Kidney epithelial cell (primary cell): ENCODE data around the gene LRP2. TPM values are rescaled to one million over a fixed set of nuclear protein-coding genes. Genes with fewer than 3 reads are reported as not detected.
"Not testable (repeated sequence)": the region's sequence is repeated elsewhere in the genome, so short reads cannot be mapped to it uniquely, and the experiment has no call there.

ENCODE experiments used
- DNase-seq: peaks from one replicate; pipeline ENCODE4 v3.0.0-alpha.2; 2010; ENCODE audit warnings: low read depth
- H3K27me3 ChIP-seq: 2 replicates; pipeline ENCODE4 v1.6.0; 2011; ENCODE audit warnings: low read length; ENCODE audit not compliant: control insufficient read depth, insufficient read depth
- H3K36me3 ChIP-seq: 2 replicates; pipeline ENCODE4 v1.5.1; 2011; ENCODE audit warnings: low read length; ENCODE audit not compliant: control insufficient read depth, insufficient read depth
- H3K4me3 ChIP-seq: 2 replicates; pipeline ENCODE4 v1.5.1; 2011; ENCODE audit warnings: low read depth, mild to moderate bottlenecking, control low read depth, low read length
- CTCF ChIP-seq: IDR thresholded peaks from 2 replicates; pipeline ENCODE4 v1.5.1; 2011; ENCODE audit warnings: mild to moderate bottlenecking, moderate library complexity, low read length, control low read depth, inconsistent platforms; ENCODE audit not compliant: insufficient read depth, poor library complexity, severe bottlenecking
- total RNA-seq: library from RNA; depleted of rRNA; stranded (reverse); fragments of >200 nt; gene quantifications from 2 replicates; pipeline ENCODE4 v1.2.3, GENCODE V29; 2015

The LRP2 gene
- total RNA-seq, 1 donor from 2014 or later, result 1.4 TPM

- no peak for TF ChIP-seq CTCF
- H3K4me3 ChIP-seq, result no peak overlapping the region
Observed at GRCh38 chr2:169139145-169139544, 223.2 kb downstream of the LRP2 start.

DNA sequence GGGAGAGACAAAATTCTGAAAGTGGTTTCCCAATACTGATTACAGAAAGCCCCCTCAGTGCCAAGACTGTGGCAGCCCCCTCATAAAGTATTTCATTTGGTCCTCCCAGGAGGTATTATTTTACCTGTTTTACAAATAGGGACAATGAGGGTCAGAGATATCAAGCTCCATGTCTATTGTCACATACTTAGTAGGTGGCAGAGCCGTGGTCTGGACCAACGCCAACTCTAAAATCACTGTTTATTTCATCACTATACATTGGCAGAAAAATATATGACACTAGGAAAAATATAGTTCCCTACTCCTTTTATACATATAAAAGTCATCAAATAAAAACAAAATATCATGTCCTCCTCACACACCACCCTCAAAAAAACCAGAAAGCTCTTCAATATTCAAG, 224.4 kb downstream of the LRP2 start:
- no peak for DNase-seq
- TF ChIP-seq CTCF, result no peak
- no peak overlapping the region for H3K4me3 ChIP-seq
- no peaks in the 10 kb centered on the region for H3K27me3 ChIP-seq
- no peaks in the 10 kb centered on the region for H3K36me3 ChIP-seq

More at GRCh38 chr2:169139145-169139544, 223.2 kb downstream of the LRP2 start:
- Histone ChIP-seq H3K36me3 (no peaks in the 10 kb centered on the region), H3K27me3 (no peaks in the 10 kb centered on the region)
- DNase-seq, result no peak

- TF ChIP-seq CTCF, result no peak
- Histone ChIP-seq H3K27me3 (no peaks in the 10 kb centered on the region), H3K4me3 (no peak overlapping the region), H3K36me3 (no peaks in the 10 kb centered on the region)
- DNase-seq, result no peak
Observed at GRCh38 chr2:169136885-169137534, 225.3 kb downstream of the LRP2 start.

DNA sequence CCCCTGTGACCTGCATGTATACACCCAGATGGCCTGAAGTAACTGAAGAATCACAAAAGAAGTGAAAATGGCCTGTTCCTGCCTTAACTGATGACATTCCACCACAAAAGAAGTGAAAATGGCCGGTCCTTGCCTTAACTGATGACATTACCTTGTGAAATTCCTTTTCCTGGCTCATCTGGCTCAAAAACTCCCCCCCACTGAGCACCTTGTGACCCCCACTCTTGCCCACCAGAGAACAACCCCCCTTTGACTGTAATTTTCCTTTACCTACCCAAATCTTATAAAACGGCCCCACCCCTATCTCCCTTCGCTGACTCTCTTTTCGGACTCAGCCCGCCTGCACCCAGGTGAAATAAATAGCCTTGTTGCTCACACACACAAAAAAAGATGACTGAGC, 225.9 kb downstream of the LRP2 start:
- not testable (repeated sequence) for H3K27me3 ChIP-seq, DNase-seq, H3K4me3 ChIP-seq, H3K36me3 ChIP-seq

GRCh38 chr2:169134272-169134671, 228.1 kb downstream of the LRP2 start:
- DNase-seq, H3K4me3 ChIP-seq, H3K36me3 ChIP-seq, H3K27me3 ChIP-seq: not testable (repeated sequence)

- H3K4me3 ChIP-seq, result no peak overlapping the region
- DNase-seq, result no peak
- no peaks in the 10 kb centered on the region for H3K27me3 ChIP-seq
- peak; percentile 71 for TF ChIP-seq CTCF
- H3K36me3 ChIP-seq, result no peaks in the 10 kb centered on the region
Observed at GRCh38 chr2:169131587-169132512, 230.5 kb downstream of the LRP2 start.
